ENCODE results near the gene ABCC4.
A peak's percentile ranks its signal among the peaks of the same experiment; 100 is the strongest.
"Not testable (repeated sequence)": the region's sequence is repeated elsewhere in the genome, so short reads cannot be mapped to it uniquely, and the experiment has no call there.

Gene ABCC4

DNA sequence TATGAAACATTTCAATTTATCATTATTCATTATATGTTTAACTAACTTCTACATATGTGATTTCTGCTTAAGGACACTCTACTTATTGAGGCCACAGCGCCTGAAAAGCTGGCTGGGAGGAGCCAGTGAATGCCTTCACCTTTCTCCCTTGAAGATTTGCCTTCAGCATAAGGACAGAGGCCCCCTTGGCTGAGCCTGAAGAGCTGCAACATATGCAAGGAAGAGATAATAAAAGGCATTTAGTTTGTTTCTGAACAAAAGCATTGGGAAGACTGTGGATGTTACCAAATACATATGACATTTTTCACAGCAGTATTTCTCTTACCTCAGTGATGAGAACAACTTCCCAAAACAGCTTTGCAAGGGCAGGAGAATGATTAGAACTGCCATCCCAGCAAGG is 92.1 kb downstream of the ABCC4 start:
- DNase-seq (ENCODE audit: extremely low spot score, insufficient read length, low read depth) (no peak), FAIRE-seq (no peak)

- DNase-seq (ENCODE audit: extremely low spot score, insufficient read length, low read depth) (peak; percentile 12), FAIRE-seq (peak; percentile 72)
These were observed 93.4 kb downstream of the ABCC4 start for GRCh38 chr13:95207769-95208366.

DNA sequence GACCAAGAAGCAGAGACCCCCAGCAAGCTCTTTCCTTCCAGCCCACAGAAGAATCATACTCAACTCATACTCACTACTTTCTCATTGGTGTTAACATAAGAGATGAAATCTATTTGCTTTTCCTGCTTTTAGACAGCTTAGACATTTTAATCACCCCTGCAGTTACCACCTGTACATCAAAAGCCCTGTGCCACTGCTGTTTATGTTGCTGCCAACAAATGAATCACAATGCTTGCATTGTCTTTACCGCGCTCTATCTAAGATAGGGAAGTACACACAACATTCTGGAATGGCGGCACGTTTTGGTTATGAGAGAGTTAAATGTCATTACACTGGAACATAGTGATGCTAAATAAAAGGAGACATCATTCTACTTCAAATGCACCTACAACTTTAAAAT is 95.1 kb downstream of the ABCC4 start:
- DNase-seq (ENCODE audit: extremely low spot score, insufficient read length, low read depth) (no peak), FAIRE-seq (no peak)

DNA sequence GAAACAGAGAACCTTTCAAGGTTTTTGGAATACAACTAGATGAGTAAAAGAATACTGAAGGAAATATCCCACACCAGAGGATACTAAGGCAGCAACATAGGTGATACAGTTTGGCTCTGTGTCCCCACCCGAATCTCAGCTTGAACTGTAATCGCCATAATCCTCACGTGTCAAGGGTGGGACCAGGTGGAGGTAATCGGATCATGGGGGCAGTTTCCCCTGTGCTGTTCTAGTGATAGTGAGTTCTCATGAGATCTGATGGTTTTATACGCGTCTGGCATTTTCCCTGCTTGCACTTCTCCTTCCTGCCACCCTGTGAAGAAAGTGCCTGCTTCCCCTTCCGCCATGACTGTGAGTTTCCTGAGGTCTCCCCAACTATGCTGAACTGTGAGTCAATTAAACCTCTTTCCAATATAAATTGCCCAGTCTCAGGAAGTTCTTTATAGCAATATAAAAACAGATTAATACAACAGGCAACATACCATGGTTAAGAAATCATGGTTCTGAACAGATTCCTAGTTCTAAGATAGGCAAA is 97.0 kb downstream of the ABCC4 start:
- FAIRE-seq (no peak), DNase-seq (ENCODE audit: extremely low spot score, insufficient read length, low read depth) (no peak)

GRCh38 chr13:95201814-95202651 is 99.2 kb downstream of the ABCC4 start:
- DNase-seq (ENCODE audit: extremely low spot score, insufficient read length, low read depth) (no peak), FAIRE-seq (no peak)

GRCh38 chr13:95200386-95200957 is 100.8 kb downstream of the ABCC4 start:
- not testable (repeated sequence) for DNase-seq (ENCODE audit: extremely low spot score, insufficient read length, low read depth); FAIRE-seq

DNA sequence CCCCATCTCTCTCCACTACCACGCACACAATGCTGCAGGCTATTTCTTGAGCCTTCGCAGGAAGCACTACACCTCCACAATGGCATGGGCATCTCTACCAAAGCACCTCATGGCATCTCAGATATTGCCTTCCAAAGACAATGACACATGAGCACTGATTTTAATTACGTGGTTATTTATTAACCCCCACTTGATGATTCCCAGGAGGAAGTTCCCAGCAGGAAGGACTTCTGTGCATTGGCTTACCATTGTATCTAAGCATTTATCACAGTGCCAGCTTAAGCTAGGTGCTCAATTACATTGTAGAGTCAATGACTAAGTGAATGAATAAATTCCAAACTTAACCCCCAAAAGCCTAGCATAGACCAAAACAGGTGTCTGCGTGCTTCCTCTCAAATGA is 101.4 kb downstream of the ABCC4 start:
- DNase-seq (ENCODE audit: extremely low spot score, insufficient read length, low read depth) = no peak
- no peak for FAIRE-seq

- DNase-seq (ENCODE audit: extremely low spot score, insufficient read length, low read depth); FAIRE-seq: not testable (repeated sequence)
These were observed 102.6 kb downstream of the ABCC4 start for GRCh38 chr13:95198606-95199005.

- DNase-seq (ENCODE audit: extremely low spot score, insufficient read length, low read depth) (no peak), FAIRE-seq (peak; percentile 48)
These were observed 103.7 kb downstream of the ABCC4 start for GRCh38 chr13:95197548-95197947.

- FAIRE-seq = no peak
These were observed 106.1 kb downstream of the ABCC4 start for GRCh38 chr13:95195146-95195545.

GRCh38 chr13:95193509-95194230 is 107.6 kb downstream of the ABCC4 start:
- no peak for FAIRE-seq

More at GRCh38 chr13:95195146-95195545, 106.1 kb downstream of the ABCC4 start:
- DNase-seq (ENCODE audit: extremely low spot score, insufficient read length, low read depth) = no peak

DNA sequence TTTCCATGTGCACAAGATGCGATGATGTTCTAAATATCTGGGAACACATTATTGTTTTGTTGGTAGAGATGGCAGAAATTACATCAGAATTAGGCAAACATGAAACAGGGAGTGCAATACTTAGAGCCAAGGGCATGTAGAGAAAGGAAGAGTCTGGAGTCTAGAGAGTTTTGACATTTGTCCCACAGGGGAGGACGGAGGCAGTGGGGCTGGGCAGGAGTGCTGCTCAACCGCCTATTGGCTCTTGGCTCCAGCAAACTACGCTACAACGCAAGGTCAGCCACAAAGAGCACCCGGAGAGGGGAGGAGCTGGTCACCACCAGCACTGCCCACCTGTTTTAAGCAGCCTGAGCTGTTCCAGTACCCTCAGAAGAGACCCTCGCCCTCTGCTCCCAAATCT is 108.3 kb downstream of the ABCC4 start:
- DNase-seq (ENCODE audit: extremely low spot score, insufficient read length, low read depth) (no peak), FAIRE-seq (no peak)

More at GRCh38 chr13:95193509-95194230, 107.6 kb downstream of the ABCC4 start:
- no peak for DNase-seq (ENCODE audit: extremely low spot score, insufficient read length, low read depth)

GRCh38 chr13:95192564-95192945 is 108.7 kb downstream of the ABCC4 start:
- not testable (repeated sequence) for DNase-seq (ENCODE audit: extremely low spot score, insufficient read length, low read depth); FAIRE-seq

DNA sequence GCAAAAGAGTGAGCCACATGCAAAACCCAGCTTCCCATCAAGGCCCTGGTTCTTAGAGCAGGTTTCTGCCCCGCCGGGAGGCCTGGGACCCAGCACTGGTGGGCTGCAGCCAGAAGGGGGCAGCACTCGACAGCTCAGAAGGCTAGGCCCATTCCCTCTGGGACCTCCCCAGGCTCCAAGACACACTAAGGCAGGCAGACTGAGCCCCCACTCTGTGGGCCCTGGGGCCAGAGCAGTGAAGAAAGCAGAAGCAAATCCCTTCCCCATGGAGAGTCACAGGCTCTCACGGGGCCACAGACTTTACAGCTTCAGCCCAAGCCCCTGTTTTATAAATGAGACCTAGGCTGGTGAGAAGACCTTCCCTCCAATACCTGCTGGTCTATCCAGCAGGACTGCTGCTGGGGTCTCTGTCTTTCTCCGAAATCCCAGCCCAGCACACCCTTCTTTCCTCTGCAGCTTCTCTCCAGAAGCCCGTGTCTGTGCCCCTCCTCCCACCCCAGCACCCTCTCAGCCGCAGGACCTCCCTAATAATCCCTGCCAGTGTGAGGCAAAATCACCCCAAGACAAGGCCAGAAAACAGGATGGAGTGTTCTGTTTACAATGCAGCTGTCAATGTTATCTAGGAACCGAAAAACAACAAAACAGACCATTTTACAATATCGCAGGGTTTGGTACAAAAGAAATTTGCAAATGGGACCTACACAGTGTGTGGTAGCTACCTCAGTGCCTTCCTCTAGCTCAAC is 109.3 kb downstream of the ABCC4 start:
- DNase-seq (ENCODE audit: extremely low spot score, insufficient read length, low read depth) = peak; percentile 53
- FAIRE-seq = peak; percentile 85

DNA sequence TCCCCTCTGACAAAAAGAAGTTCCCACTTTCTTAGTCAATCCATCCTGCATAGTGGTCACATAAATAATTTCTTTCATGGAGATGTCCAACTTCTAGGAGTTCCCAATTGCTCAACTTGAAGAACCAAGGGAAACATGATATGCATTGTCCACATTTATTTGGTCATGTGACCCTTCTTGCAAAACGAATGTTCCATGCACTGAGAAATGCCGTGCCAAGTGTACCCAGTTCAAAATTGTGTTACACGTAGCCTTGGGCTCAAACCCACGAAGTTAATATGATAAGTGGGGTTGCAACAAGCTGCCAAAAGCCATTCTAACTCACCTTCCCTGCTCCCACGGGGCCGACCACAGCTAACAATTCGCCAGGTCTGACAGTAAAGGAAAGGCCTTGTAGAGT is 113.1 kb downstream of the ABCC4 start:
- FAIRE-seq (no peak), DNase-seq (ENCODE audit: extremely low spot score, insufficient read length, low read depth) (no peak)

- no peak for FAIRE-seq
- DNase-seq (ENCODE audit: extremely low spot score, insufficient read length, low read depth) = no peak
These were observed 115.4 kb downstream of the ABCC4 start for GRCh38 chr13:95185851-95186250.

DNA sequence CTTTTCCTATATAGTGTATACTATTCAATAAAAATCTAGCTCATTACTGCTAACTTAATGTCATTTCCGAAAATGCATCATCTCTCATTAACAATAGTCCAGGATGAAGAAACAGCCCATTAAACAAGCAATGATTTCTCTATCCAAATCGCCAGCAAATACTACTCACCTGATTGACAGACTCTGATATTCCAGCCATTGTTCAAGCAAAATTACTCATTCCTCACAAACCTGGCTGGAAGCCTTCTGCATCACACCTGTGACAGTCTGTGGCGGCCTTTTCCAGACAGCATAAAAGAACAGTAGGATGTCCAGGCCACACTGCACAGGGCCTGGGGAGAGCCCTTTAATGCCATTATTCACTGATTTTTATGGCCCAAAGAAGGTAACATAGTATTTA is 115.9 kb downstream of the ABCC4 start:
- no peak for DNase-seq (ENCODE audit: extremely low spot score, insufficient read length, low read depth)
- no peak for FAIRE-seq

GRCh38 chr13:95184317-95184716 is 116.9 kb downstream of the ABCC4 start:
- no peak for FAIRE-seq
- DNase-seq (ENCODE audit: extremely low spot score, insufficient read length, low read depth) = no peak

DNA sequence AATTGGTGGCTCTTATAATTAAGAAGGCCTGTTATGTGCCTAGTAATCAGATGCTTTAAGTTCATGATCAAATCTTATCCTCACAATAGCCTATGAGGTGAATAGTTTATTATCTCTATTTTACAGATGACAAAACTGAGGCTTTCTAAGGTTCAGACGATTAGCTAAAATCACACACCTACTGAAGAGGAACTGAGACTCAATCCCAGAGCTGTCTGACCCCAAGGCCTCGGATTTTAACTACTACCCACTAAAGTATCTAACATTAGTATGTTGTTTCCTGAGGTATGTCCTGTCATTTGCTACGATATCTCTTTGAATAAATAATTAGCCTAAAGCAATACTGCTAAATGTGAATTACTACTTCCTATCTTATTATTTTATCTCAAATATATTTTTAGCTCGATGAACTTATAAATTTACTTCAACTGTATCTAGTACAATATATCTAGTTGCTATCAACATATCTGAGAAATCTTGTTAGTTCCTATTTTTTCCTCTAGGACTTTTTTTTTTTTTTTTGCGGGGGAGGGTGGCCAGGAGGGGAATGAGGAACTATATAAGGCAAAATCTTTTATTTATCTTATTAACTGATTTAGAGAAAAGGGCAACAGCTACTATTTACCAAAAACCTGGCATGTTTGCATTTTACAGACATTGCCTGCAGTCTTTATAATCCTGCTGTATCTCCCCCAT is 118.5 kb downstream of the ABCC4 start:
- DNase-seq (ENCODE audit: extremely low spot score, insufficient read length, low read depth) (no peak), FAIRE-seq (peak; percentile 46)

Data from GM18507 (cell line).